MM.1S (cell line): ENCODE measurements around the gene EMILIN1.

Experiments used
- DNase-seq: peaks from one replicate; pipeline ENCODE4 v3.0.0-alpha.2; 2015
- H2AFZ ChIP-seq: fragments of 300-600 bp; sonication (generic); 2 replicates; pipeline ENCODE4 v1.6.0; 2016; ENCODE audit warnings: antibody characterized with exemption, low read length
- H3F3A ChIP-seq: fragments of 300-600 bp; sonication (generic); 2 replicates; pipeline ENCODE4 v1.6.1; 2016; ENCODE audit warnings: mild to moderate bottlenecking, antibody characterized with exemption, low read length, moderate library complexity, mixed read lengths; ENCODE audit not compliant: insufficient read depth
- H3K27ac ChIP-seq: fragments of 300-600 bp; sonication (generic); 2 replicates; pipeline ENCODE4 v1.5.1; 2016; ENCODE audit warnings: mild to moderate bottlenecking, low read length
- H3K27me3 ChIP-seq: fragments of 300-600 bp; sonication (generic); replicated peaks from 2 replicates; pipeline ENCODE4 v1.6.0; 2016; ENCODE audit warnings: low read length; ENCODE audit not compliant: insufficient read depth
- H3K36me3 ChIP-seq: fragments of 300-600 bp; sonication (generic); replicated peaks from 2 replicates; pipeline ENCODE4 v1.6.1; 2016; ENCODE audit warnings: mild to moderate bottlenecking, low read length, mixed read lengths; ENCODE audit not compliant: insufficient read depth
- H3K4me1 ChIP-seq: fragments of 300-600 bp; sonication (generic); 2 replicates; pipeline ENCODE4 v1.6.1; 2016; ENCODE audit warnings: low read length, mixed read lengths
- H3K4me2 ChIP-seq: fragments of 300-600 bp; sonication (generic); 2 replicates; pipeline ENCODE4 v1.6.0; 2016; ENCODE audit warnings: low read depth, low read length
- H3K4me3 ChIP-seq: fragments of 300-600 bp; sonication (generic); 2 replicates; pipeline ENCODE4 v1.5.1; 2016; ENCODE audit warnings: low read length, mixed read lengths
- H3K79me2 ChIP-seq: fragments of 300-600 bp; sonication (generic); 2 replicates; pipeline ENCODE4 v1.6.1; 2016; ENCODE audit warnings: mixed run types, low read length, mixed read lengths
- H3K9ac ChIP-seq: fragments of 300-600 bp; sonication (generic); 2 replicates; pipeline ENCODE4 v1.6.1; 2016; ENCODE audit warnings: low read length, mixed read lengths
- H3K9me2 ChIP-seq: fragments of 300-600 bp; sonication (generic); replicated peaks from 2 replicates; pipeline ENCODE4 v1.6.1; 2016; ENCODE audit warnings: mild to moderate bottlenecking, low read length, mixed read lengths; ENCODE audit not compliant: insufficient read depth
- H3K9me3 ChIP-seq: fragments of 300-600 bp; sonication (generic); replicated peaks from 2 replicates; pipeline ENCODE4 v1.6.1; 2016; ENCODE audit warnings: mild to moderate bottlenecking, low read length, mixed read lengths; ENCODE audit not compliant: insufficient read depth
- H4K20me1 ChIP-seq: fragments of 300-600 bp; sonication (generic); 2 replicates; pipeline ENCODE4 v1.6.1; 2016; ENCODE audit warnings: mild to moderate bottlenecking, low read length, moderate library complexity, mixed read lengths; ENCODE audit not compliant: insufficient read depth
- EZH2 ChIP-seq: fragments of 300-600 bp; sonication (generic); optimal IDR thresholded peaks from 2 replicates; pipeline ENCODE3; 2017; ENCODE audit warnings: low read depth, mild to moderate bottlenecking, antibody characterized with exemption, low read length, mixed read lengths
- EZH2phosphoT487 ChIP-seq: fragments of 300-600 bp; sonication (generic); IDR thresholded peaks from 2 replicates; pipeline ENCODE4 v1.6.1; 2018; ENCODE audit warnings: antibody characterized with exemption, low read length
- TF ChIP-seq, protein P1 (sequence below): fragments of 300-600 bp; sonication (generic); IDR thresholded peaks from 2 replicates; pipeline ENCODE4 v1.5.1; 2016; ENCODE audit warnings: antibody characterized with exemption, low read length, mixed read lengths

The EMILIN1 gene

GRCh38 chr2:27033253-27033852 lies 45.1 kb upstream of the EMILIN1 start:
- H3K9me3 ChIP-seq = no peaks in the 10 kb centered on the region
- no peak for TF ChIP-seq EZH2phosphoT487
- TF ChIP-seq EZH2 = no peak
- TF ChIP-seq, protein P1, sequence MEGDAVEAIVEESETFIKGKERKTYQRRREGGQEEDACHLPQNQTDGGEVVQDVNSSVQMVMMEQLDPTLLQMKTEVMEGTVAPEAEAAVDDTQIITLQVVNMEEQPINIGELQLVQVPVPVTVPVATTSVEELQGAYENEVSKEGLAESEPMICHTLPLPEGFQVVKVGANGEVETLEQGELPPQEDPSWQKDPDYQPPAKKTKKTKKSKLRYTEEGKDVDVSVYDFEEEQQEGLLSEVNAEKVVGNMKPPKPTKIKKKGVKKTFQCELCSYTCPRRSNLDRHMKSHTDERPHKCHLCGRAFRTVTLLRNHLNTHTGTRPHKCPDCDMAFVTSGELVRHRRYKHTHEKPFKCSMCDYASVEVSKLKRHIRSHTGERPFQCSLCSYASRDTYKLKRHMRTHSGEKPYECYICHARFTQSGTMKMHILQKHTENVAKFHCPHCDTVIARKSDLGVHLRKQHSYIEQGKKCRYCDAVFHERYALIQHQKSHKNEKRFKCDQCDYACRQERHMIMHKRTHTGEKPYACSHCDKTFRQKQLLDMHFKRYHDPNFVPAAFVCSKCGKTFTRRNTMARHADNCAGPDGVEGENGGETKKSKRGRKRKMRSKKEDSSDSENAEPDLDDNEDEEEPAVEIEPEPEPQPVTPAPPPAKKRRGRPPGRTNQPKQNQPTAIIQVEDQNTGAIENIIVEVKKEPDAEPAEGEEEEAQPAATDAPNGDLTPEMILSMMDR = no peak
- peaks cover 45% of the 10 kb centered on the region for H3K79me2 ChIP-seq

DNA sequence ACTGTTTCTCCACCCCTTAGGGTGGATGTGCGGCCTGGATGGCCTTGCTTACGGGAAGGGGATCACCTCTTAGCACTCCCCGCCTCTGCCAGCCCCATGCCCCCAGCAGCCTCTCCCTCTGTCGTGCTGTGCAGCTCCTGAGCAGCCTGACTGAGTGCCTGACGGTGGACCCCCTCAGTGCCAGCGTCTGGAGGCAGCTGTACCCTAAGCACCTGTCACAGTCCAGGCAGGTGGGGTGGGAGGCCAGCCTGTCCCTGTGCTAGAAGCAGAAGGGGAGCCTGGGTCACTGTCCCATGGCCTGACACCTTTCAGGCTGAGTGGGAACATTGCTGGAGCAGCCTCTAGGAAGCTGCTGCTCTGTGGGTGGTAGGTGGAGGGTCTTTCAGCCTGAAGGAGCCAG lies 40.4 kb upstream of the EMILIN1 start:
- Histone ChIP-seq H2AFZ (no peak overlapping the region), H3K27me3 (no peaks in the 10 kb centered on the region), H3F3A (no peaks in the 10 kb centered on the region), H3K79me2 (peaks cover 40% of the 10 kb centered on the region), H3K9me3 (no peaks in the 10 kb centered on the region), H3K27ac (no peak overlapping the region), H3K4me2 (no peak overlapping the region), H3K36me3 (peaks cover 11% of the 10 kb centered on the region), H3K9me2 (no peaks in the 10 kb centered on the region), H3K9ac (no peak overlapping the region), H4K20me1 (no peaks in the 10 kb centered on the region), H3K4me1 (peaks cover 5% of the 10 kb centered on the region), H3K4me3 (no peak overlapping the region)
- no peak for DNase-seq
- TF ChIP-seq EZH2phosphoT487 = no peak
- TF ChIP-seq EZH2 = no peak

More at GRCh38 chr2:27033253-27033852, 45.1 kb upstream of the EMILIN1 start:
- Histone ChIP-seq H3K27ac (peak overlapping the region; percentile 25; the same call in 1 of the 2 replicates), H3K36me3 (peaks cover 7% of the 10 kb centered on the region), H4K20me1 (no peaks in the 10 kb centered on the region), H3K4me2 (peak overlapping the region; percentile 92), H3K4me3 (peak overlapping the region; percentile 94), H2AFZ (peak overlapping the region; percentile 49), H3K27me3 (no peaks in the 10 kb centered on the region), H3K9me2 (no peaks in the 10 kb centered on the region), H3F3A (no peaks in the 10 kb centered on the region), H3K9ac (peak overlapping the region; percentile 86), H3K4me1 (peaks cover 5% of the 10 kb centered on the region)
- no peak for DNase-seq

DNA sequence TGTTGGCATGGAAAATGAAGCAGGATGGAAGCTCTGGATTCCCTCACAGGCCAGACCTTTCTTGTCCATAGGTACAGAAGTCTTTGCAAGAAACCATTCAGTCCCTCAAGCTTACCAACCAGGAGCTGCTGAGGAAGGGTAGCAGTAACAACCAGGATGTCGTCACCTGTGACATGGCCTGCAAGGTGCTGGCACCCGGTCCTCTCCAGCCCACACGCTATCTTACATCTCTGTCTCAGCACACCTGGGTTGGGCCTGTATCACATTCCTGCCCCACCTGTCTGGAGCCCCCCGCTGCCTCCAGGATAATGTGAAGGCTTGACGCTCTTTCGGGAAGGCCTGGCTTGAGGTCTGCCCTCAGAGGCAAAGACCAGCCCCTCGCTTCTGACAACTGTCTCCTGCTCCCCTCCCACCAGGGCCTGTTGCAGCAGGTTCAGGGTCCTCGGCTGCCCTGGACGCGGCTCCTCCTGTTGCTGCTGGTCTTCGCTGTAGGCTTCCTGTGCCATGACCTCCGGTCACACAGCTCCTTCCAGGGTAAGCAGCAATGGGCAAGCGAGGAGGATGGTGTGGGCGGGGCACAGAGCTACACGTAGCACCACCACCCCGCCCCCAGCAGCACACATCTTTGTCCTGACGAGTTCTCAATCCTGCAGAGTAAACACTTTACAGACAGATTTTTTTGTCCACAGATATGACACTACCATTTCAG lies 39.6 kb upstream of the EMILIN1 start:
- peaks cover 5% of the 10 kb centered on the region for H3K4me1 ChIP-seq
- peaks cover 11% of the 10 kb centered on the region for H3K36me3 ChIP-seq
- H2AFZ ChIP-seq = no peak overlapping the region
- no peaks in the 10 kb centered on the region for H3K27me3 ChIP-seq
- no peak overlapping the region for H3K27ac ChIP-seq
- TF ChIP-seq, protein P1 = no peak
- no peak for TF ChIP-seq EZH2
- TF ChIP-seq EZH2phosphoT487 = no peak
- no peaks in the 10 kb centered on the region for H4K20me1 ChIP-seq
- no peaks in the 10 kb centered on the region for H3K9me3 ChIP-seq
- H3K79me2 ChIP-seq = peaks cover 32% of the 10 kb centered on the region
- no peaks in the 10 kb centered on the region for H3F3A ChIP-seq
- H3K9me2 ChIP-seq = no peaks in the 10 kb centered on the region
- DNase-seq = no peak
- H3K9ac ChIP-seq = no peak overlapping the region
- H3K4me3 ChIP-seq = no peak overlapping the region
- no peak overlapping the region for H3K4me2 ChIP-seq

GRCh38 chr2:27039426-27039825 lies 39.0 kb upstream of the EMILIN1 start:
- TF ChIP-seq, protein P1 = no peak
- no peak for TF ChIP-seq EZH2phosphoT487
- no peak for TF ChIP-seq EZH2
- H3K9ac ChIP-seq = no peak overlapping the region

More at GRCh38 chr2:27039426-27039825, 39.0 kb upstream of the EMILIN1 start:
- no peaks in the 10 kb centered on the region for H3K9me2 ChIP-seq
- no peak overlapping the region for H3K4me3 ChIP-seq
- DNase-seq = no peak
- peaks cover 11% of the 10 kb centered on the region for H3K36me3 ChIP-seq
- H3K9me3 ChIP-seq = no peaks in the 10 kb centered on the region
- no peak overlapping the region for H3K27ac ChIP-seq
- peaks cover 25% of the 10 kb centered on the region for H3K79me2 ChIP-seq
- no peaks in the 10 kb centered on the region for H4K20me1 ChIP-seq
- H3K27me3 ChIP-seq = no peaks in the 10 kb centered on the region
- H3F3A ChIP-seq = no peaks in the 10 kb centered on the region
- H2AFZ ChIP-seq = no peak overlapping the region
- H3K4me2 ChIP-seq = no peak overlapping the region
- 0 out of 2 replicates have a peak, but pooled peaks cover under 1% of the 10 kb centered on the region for H3K4me1 ChIP-seq
